Endothelial cell of umbilical vein (primary cell): ENCODE measurements around the gene FGFR4. TPM values are rescaled to one million over a fixed set of nuclear protein-coding genes. Genes with fewer than 3 reads are reported as not detected.

Source experiments
- BruUV-seq: library from RNA; stranded (reverse); fragments of 400-500 nt; replicated peaks from 2 replicates; lab custom pipeline; 2021; lab: Mats Ljungman, UMichigan
- CTCF ChIA-PET: fragments of 300-600, 350-600 bp; sonication (Branson Sonifier 250); formaldehyde crosslinking; loops from one replicate; lab custom pipeline; 2021; ENCODE audit warnings: antibody characterized with exemption, inconsistent platforms; lab: Charles Lee
- POLR2A ChIA-PET: fragments of 300-600, 350-600 bp; sonication (Branson Sonifier 250); formaldehyde crosslinking; loops from one replicate; lab custom pipeline; 2021; ENCODE audit warnings: antibody characterized with exemption, inconsistent platforms; lab: Charles Lee
- DNase-seq: peaks from one replicate; pipeline ENCODE4 v3.0.0-alpha.2; 2011; ENCODE audit warnings: low read depth, low spot score
- FAIRE-seq: peaks from 2 replicates; lab custom pipeline; 2011; peaks lifted over from hg19 to GRCh38; lab: Jason Lieb, UNC
- H2AFZ ChIP-seq: 2 replicates; pipeline ENCODE4 v1.6.0; 2012; ENCODE audit warnings: low read depth, low read length, control low read depth, inconsistent platforms
- H3K27ac ChIP-seq: 2 replicates; pipeline ENCODE4 v1.5.1; 2011; ENCODE audit warnings: low read depth, mild to moderate bottlenecking, control low read depth, low read length, moderate library complexity; ENCODE audit not compliant: insufficient read depth
- H3K27me3 ChIP-seq, 2 experiments: 2 replicates each; pipeline versions ENCODE4 v1.6.0 to v1.6.1; 2011; ENCODE audit warnings: low read length in 2 of 2, mixed read lengths in 1 of 2; ENCODE audit not compliant: control insufficient read depth in 2 of 2, insufficient read depth in 2 of 2
- H3K36me3 ChIP-seq, 2 experiments: 2 replicates in 1 of 2; 3 replicates in 1 of 2; pipeline ENCODE4 v1.5.1; 2011; ENCODE audit warnings: low read length in 2 of 2, mild to moderate bottlenecking in 1 of 2, moderate library complexity in 1 of 2; ENCODE audit not compliant: control insufficient read depth in 2 of 2, insufficient read depth in 2 of 2; ENCODE audit errors: extremely low read depth in 1 of 2
- H3K4me1 ChIP-seq: 3 replicates; pipeline ENCODE4 v1.5.1; 2011; ENCODE audit warnings: mild to moderate bottlenecking, low read length; ENCODE audit not compliant: control insufficient read depth, insufficient read depth; ENCODE audit errors: extremely low read depth
- H3K4me2 ChIP-seq: 2 replicates; pipeline ENCODE4 v1.6.1; 2011; ENCODE audit warnings: low read length, control low read depth, mixed read lengths; ENCODE audit not compliant: insufficient read depth
- H3K4me3 ChIP-seq, 3 experiments: fragments of 200-600 bp in 1 of 3; sonication (generic), shearing (Covaris generic) in 1 of 3; replicated peaks in 1 of 3; 2 replicates each; pipeline ENCODE4 v1.5.1; 2011 to 2016; ENCODE audit warnings: control low read depth in 3 of 3, low read length in 3 of 3, mild to moderate bottlenecking in 2 of 3, inconsistent platforms in 1 of 3, low read depth in 1 of 3, moderate library complexity in 1 of 3; ENCODE audit not compliant: insufficient read depth in 1 of 3
- H3K79me2 ChIP-seq: 2 replicates; pipeline ENCODE4 v1.6.0; 2012; ENCODE audit warnings: low read length, inconsistent platforms; ENCODE audit not compliant: control insufficient read depth, insufficient read depth
- H3K9ac ChIP-seq: replicated peaks from 2 replicates; pipeline ENCODE3; 2011; ENCODE audit warnings: low read length, control low read depth; ENCODE audit not compliant: insufficient read depth; ENCODE audit errors: extremely low read depth
- H3K9me1 ChIP-seq: replicated peaks from 3 replicates; pipeline ENCODE4 v1.6.0; 2011; ENCODE audit warnings: mild to moderate bottlenecking, low read length; ENCODE audit not compliant: control insufficient read depth, insufficient read depth; ENCODE audit errors: extremely low read depth
- H3K9me3 ChIP-seq: replicated peaks from 2 replicates; pipeline ENCODE4 v1.5.1; 2012; ENCODE audit warnings: low read length, inconsistent platforms; ENCODE audit not compliant: control insufficient read depth, insufficient read depth
- H4K20me1 ChIP-seq: replicated peaks from 2 replicates; pipeline ENCODE3; 2011; ENCODE audit warnings: mild to moderate bottlenecking, low read length; ENCODE audit not compliant: control insufficient read depth, insufficient read depth; ENCODE audit errors: extremely low read depth
- EZH2 ChIP-seq: IDR thresholded peaks from 2 replicates; pipeline ENCODE4 v1.6.1; 2012; ENCODE audit warnings: borderline replicate concordance, low read depth, mild to moderate bottlenecking, moderate library complexity, low read length, inconsistent platforms; ENCODE audit not compliant: severe bottlenecking
- GATA2 ChIP-seq: IDR thresholded peaks from 2 replicates; pipeline ENCODE4 v1.7.0; 2011; ENCODE audit warnings: low read depth, mild to moderate bottlenecking, moderate library complexity, mixed read lengths, low read length; ENCODE audit not compliant: insufficient read length, insufficient read depth
- POLR2A ChIP-seq: IDR thresholded peaks from 2 replicates; pipeline ENCODE4 v1.6.1; 2012; ENCODE audit warnings: low read depth, mild to moderate bottlenecking, control low read depth, low read length
- POLR2AphosphoS5 ChIP-seq: IDR thresholded peaks from 2 replicates; pipeline ENCODE4 v1.6.1; 2012; ENCODE audit warnings: low read depth, mild to moderate bottlenecking, control low read depth, low read length, moderate library complexity; ENCODE audit not compliant: insufficient read depth
- dilution Hi-C: fragments of 300-500 bp; cut with MboI; formaldehyde crosslinking; loops from one replicate; pipeline ENCODE4 v1.15.0; 2019; ENCODE audit warnings: low sequenced_read_pairs; ENCODE audit not compliant: extremely low pct_ligation_motif_present
- intact Hi-C: fragments of 100-400 bp; cut with micrococcal nuclease; formaldehyde crosslinking; loops from one replicate; pipeline ENCODE4 v1.10.0; 2022
- polyA plus RNA-seq, 4 experiments: library from polyadenylated mRNA; depleted of rRNA in 3 of 4; stranded (reverse) in 3 of 4; unstranded in 1 of 4; fragments of >200 nt; gene quantifications; 2 replicates each; pipeline versions ENCODE4 v1.2.1 to v1.2.3, GENCODE V29; 2011 to 2012; ENCODE audit warnings: missing spikeins in 1 of 4
- total RNA-seq: library from RNA; stranded (reverse); gene quantifications from 2 replicates; pipeline ENCODE4 v1.2.3, GENCODE V29; 2021
- TF ChIP-seq, protein P1 (sequence below): IDR thresholded peaks from 2 replicates; pipeline ENCODE4 v1.6.1; 2011; ENCODE audit not compliant: insufficient read depth, insufficient read length
- TF ChIP-seq, protein P2 (sequence below), 2 donors: IDR thresholded peaks; 1 replicate in 1 of 2; 2 replicates in 1 of 2; pipeline ENCODE4 v1.5.1; 2011; ENCODE audit warnings: low read length in 2 of 2, mild to moderate bottlenecking in 2 of 2, moderate library complexity in 2 of 2, control low read depth in 1 of 2, inconsistent platforms in 1 of 2, low read depth in 1 of 2; ENCODE audit not compliant: insufficient read depth in 1 of 2; ENCODE audit errors: extremely low read depth in 1 of 2

FGFR4 gene
- total and polyA plus RNA-seq, 2 donors (not counting 3 experiments of a cell fraction or from before 2014, with no cell fraction given) = 1.9 to 2.9 TPM

DNA sequence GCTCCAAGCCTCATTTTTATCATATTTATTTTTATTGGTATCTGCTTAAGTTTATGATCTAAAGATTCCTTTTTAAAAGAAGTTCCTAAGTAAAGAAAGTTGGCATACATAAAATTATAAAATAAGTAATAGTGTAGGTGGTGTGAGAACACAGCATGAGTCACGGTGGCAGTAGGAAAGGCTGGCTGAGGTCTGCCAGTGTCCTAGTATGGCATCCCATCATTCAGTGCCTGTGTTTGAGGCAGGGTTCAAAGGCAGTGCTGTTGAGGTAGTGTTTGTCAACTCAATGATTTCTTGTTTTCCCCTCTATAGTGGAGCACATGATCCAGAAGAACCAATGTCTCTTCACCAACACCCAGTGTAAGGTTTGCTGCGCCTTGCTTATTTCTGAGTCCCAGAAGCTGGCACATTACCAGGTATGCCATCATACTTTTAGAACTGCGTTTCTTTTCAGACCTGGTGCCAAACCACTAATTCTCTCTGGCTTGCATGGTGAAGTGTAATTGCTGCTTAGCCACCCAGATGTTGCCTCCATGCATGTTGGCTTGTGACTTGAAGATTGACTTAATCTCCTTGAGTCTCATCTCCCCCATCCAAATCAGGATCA, 45.8 kb upstream of the FGFR4 start:
- Histone ChIP-seq H4K20me1 (no peaks in the 10 kb centered on the region), H3K9ac (no peak overlapping the region), H3K79me2 (peaks cover 6% of the 10 kb centered on the region), H3K9me3 (no peaks in the 10 kb centered on the region), H3K9me1 (no peaks in the 10 kb centered on the region), H3K4me2 (no peak overlapping the region), H3K27me3 (no peaks in the 10 kb centered on the region), H3K36me3 (peaks cover 3 to 6% of the 10 kb centered on the region in 2 experiments), H3K4me3 (no peak overlapping the region), H2AFZ (no peak overlapping the region), H3K4me1 (peaks cover 8% of the 10 kb centered on the region), H3K27ac (no peak overlapping the region)
- intact Hi-C loops (no loop called here), dilution Hi-C loops (no loop called here)
- POLR2A ChIA-PET = no interaction called here
- no TSS peak for BruUV-seq
- CTCF ChIA-PET = no interaction called here
- TF ChIP-seq POLR2AphosphoS5 (no peak), POLR2A (no peak), GATA2 (no peak), EZH2 (no peak)
- TF ChIP-seq, protein P1, sequence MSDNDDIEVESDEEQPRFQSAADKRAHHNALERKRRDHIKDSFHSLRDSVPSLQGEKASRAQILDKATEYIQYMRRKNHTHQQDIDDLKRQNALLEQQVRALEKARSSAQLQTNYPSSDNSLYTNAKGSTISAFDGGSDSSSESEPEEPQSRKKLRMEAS = no peak
- TF ChIP-seq, protein P2, sequence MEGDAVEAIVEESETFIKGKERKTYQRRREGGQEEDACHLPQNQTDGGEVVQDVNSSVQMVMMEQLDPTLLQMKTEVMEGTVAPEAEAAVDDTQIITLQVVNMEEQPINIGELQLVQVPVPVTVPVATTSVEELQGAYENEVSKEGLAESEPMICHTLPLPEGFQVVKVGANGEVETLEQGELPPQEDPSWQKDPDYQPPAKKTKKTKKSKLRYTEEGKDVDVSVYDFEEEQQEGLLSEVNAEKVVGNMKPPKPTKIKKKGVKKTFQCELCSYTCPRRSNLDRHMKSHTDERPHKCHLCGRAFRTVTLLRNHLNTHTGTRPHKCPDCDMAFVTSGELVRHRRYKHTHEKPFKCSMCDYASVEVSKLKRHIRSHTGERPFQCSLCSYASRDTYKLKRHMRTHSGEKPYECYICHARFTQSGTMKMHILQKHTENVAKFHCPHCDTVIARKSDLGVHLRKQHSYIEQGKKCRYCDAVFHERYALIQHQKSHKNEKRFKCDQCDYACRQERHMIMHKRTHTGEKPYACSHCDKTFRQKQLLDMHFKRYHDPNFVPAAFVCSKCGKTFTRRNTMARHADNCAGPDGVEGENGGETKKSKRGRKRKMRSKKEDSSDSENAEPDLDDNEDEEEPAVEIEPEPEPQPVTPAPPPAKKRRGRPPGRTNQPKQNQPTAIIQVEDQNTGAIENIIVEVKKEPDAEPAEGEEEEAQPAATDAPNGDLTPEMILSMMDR (IDR thresholded peaks at IDR 0.05; ENCODE audit: extremely low read depth in 1 of 2, insufficient read depth in 1 of 2, low read depth in 1 of 2, low read length in 2 of 2) = no peak
- FAIRE-seq (no peak), DNase-seq (no peak)
